Neural progenitor cell (in vitro differentiated cells): ENCODE data around the gene BARX2.

Experiments used
- EZH2phosphoT487 ChIP-seq: fragments of 200-600 bp; sonication (generic); IDR thresholded peaks from 2 replicates; pipeline ENCODE4 v1.6.1; 2017; ENCODE audit warnings: antibody characterized with exemption
- TF ChIP-seq, protein P1 (sequence below): fragments of 200-600 bp; sonication (generic); IDR thresholded peaks from 2 replicates; pipeline ENCODE4 v1.5.1; 2017; ENCODE audit warnings: antibody characterized with exemption, mild to moderate bottlenecking

DNA sequence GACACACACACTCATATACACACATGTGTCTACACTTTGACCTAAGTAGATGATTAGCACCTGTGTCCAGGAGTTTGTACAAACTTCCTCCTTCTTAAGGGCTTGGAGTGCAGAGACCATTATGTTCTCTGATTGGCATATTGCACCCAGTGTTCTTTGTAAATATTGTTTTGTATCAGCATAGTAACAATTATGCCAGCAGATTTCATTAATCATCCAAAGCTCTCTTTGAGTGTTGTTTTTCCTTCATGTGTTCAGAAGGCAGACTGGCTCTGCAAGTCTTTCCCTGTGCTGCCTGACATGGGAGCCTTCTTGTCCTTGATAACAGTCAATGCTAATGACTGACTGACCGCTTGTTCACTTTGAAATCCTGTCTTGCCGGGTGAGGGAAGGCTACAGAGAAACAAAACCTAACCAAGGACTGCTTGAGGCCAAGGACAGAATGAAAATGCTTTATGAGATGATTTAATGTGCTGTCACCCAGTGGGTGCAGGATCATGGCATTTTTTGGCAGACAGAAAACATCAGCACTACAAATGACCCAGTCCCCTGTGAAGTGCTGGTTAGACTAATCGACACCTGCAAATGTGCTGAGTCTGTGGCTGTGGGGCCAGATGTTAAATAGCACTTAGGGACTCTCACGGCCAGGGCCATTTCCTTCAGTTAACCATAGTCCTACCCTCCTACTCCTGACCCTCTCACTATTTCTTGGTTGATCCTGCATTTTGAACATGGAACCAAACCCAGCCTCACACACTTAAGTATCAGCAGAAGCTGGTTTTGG is 6.6 kb upstream of the BARX2 start:
- TF ChIP-seq, protein P1, sequence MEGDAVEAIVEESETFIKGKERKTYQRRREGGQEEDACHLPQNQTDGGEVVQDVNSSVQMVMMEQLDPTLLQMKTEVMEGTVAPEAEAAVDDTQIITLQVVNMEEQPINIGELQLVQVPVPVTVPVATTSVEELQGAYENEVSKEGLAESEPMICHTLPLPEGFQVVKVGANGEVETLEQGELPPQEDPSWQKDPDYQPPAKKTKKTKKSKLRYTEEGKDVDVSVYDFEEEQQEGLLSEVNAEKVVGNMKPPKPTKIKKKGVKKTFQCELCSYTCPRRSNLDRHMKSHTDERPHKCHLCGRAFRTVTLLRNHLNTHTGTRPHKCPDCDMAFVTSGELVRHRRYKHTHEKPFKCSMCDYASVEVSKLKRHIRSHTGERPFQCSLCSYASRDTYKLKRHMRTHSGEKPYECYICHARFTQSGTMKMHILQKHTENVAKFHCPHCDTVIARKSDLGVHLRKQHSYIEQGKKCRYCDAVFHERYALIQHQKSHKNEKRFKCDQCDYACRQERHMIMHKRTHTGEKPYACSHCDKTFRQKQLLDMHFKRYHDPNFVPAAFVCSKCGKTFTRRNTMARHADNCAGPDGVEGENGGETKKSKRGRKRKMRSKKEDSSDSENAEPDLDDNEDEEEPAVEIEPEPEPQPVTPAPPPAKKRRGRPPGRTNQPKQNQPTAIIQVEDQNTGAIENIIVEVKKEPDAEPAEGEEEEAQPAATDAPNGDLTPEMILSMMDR = no peak
- no peak for TF ChIP-seq EZH2phosphoT487
